H9 (cell line): ENCODE data around the gene VASH1. TPM values are rescaled to one million over a fixed set of nuclear protein-coding genes. Genes with fewer than 3 reads are reported as not detected.
A peak's percentile ranks its signal among the peaks of the same experiment; 100 is the strongest.

ENCODE experiments used
- DNase-seq: peaks from one replicate; pipeline ENCODE4 v3.0.0-alpha.2; 2017
- H2AFZ ChIP-seq: one replicate; pipeline ENCODE4 v1.6.1; 2013; ENCODE audit warnings: mild to moderate bottlenecking, low read length, control low read depth, moderate library complexity
- H2AK5ac ChIP-seq: 2 replicates; pipeline ENCODE4 v1.6.1; 2013; ENCODE audit warnings: low read length, control low read depth, mixed read lengths; ENCODE audit not compliant: insufficient read length
- H2BK120ac ChIP-seq: one replicate; pipeline ENCODE4 v1.6.1; 2013; ENCODE audit warnings: low read depth, mild to moderate bottlenecking, low read length, control low read depth, inconsistent platforms; ENCODE audit not compliant: poor library complexity, severe bottlenecking
- H2BK12ac ChIP-seq: 2 replicates; pipeline ENCODE4 v1.6.1; 2013; ENCODE audit warnings: low read length, control low read depth, mixed read lengths, low read depth; ENCODE audit not compliant: insufficient read length
- H2BK15ac ChIP-seq: 2 replicates; pipeline ENCODE4 v1.6.1; 2013; ENCODE audit warnings: low read depth, low read length, control low read depth
- H2BK20ac ChIP-seq: one replicate; pipeline ENCODE4 v1.6.1; 2013; ENCODE audit warnings: low read depth, mild to moderate bottlenecking, low read length, control low read depth, inconsistent platforms; ENCODE audit not compliant: poor library complexity, severe bottlenecking
- H2BK5ac ChIP-seq: 2 replicates; pipeline ENCODE4 v1.6.1; 2013; ENCODE audit warnings: low read length, control low read depth, mixed read lengths; ENCODE audit not compliant: insufficient read length
- H3K14ac ChIP-seq: 2 replicates; pipeline ENCODE4 v1.6.1; 2013; ENCODE audit warnings: low read length, control low read depth; ENCODE audit not compliant: insufficient read depth
- H3K18ac ChIP-seq: 2 replicates; pipeline ENCODE4 v1.6.1; 2013; ENCODE audit warnings: low read depth, mild to moderate bottlenecking, mixed read lengths, low read length, control low read depth; ENCODE audit not compliant: insufficient read length
- H3K23ac ChIP-seq: 2 replicates; pipeline ENCODE4 v1.6.1; 2013; ENCODE audit warnings: low read length, control low read depth, mixed read lengths, low read depth; ENCODE audit not compliant: insufficient read length
- H3K23me2 ChIP-seq: 2 replicates; pipeline ENCODE4 v1.6.1; 2013; ENCODE audit warnings: low read depth, mild to moderate bottlenecking, mixed read lengths, low read length, control low read depth; ENCODE audit not compliant: insufficient read length, poor library complexity, severe bottlenecking
- H3K27ac ChIP-seq: 2 replicates; pipeline ENCODE4 v1.5.1; 2013; ENCODE audit warnings: low read length, control low read depth, mixed read lengths, low read depth; ENCODE audit not compliant: insufficient read length
- H3K27me3 ChIP-seq: 2 replicates; pipeline ENCODE4 v1.6.1; 2013; ENCODE audit warnings: low read length, control low read depth, inconsistent platforms; ENCODE audit not compliant: insufficient read depth
- H3K4ac ChIP-seq: 2 replicates; pipeline ENCODE4 v1.6.1; 2013; ENCODE audit warnings: low read depth, mild to moderate bottlenecking, control low read depth, inconsistent platforms, low read length, moderate library complexity
- H3K4me1 ChIP-seq: 2 replicates; pipeline ENCODE4 v1.6.1; 2013; ENCODE audit warnings: low read length, control low read depth, inconsistent platforms; ENCODE audit not compliant: insufficient read depth
- H3K4me2 ChIP-seq: 2 replicates; pipeline ENCODE4 v1.6.1; 2013; ENCODE audit warnings: low read length, control low read depth, mixed read lengths; ENCODE audit not compliant: insufficient read length, insufficient read depth
- H3K56ac ChIP-seq: 2 replicates; pipeline ENCODE4 v1.6.1; 2013; ENCODE audit warnings: low read depth, mild to moderate bottlenecking, mixed read lengths, low read length, control low read depth; ENCODE audit not compliant: insufficient read length
- H3K79me1 ChIP-seq: 2 replicates; pipeline ENCODE4 v1.6.1; 2013; ENCODE audit warnings: low read depth, mild to moderate bottlenecking, moderate library complexity, low read length, control low read depth, inconsistent platforms; ENCODE audit not compliant: insufficient read depth, poor library complexity, severe bottlenecking
- H3K79me2 ChIP-seq: 2 replicates; pipeline ENCODE4 v1.6.1; 2013; ENCODE audit warnings: low read length, control low read depth, inconsistent platforms; ENCODE audit not compliant: insufficient read depth
- H3K9ac ChIP-seq: 2 replicates; pipeline ENCODE4 v1.6.1; 2013; ENCODE audit warnings: low read length, control low read depth, mixed read lengths; ENCODE audit not compliant: insufficient read length; ENCODE audit errors: extremely low read depth
- H3K9me3 ChIP-seq: one replicate; pipeline ENCODE4 v1.6.1; 2013; ENCODE audit warnings: low read depth, low read length, inconsistent platforms; ENCODE audit not compliant: control insufficient read depth
- H3T11ph ChIP-seq: one replicate; pipeline ENCODE4 v1.6.1; 2013; ENCODE audit warnings: mild to moderate bottlenecking, low read length, control low read depth, inconsistent platforms
- H4K20me1 ChIP-seq: one replicate; pipeline ENCODE4 v1.6.1; 2013; ENCODE audit not compliant: control insufficient read depth, insufficient read length, insufficient read depth
- H4K5ac ChIP-seq: 2 replicates; pipeline ENCODE4 v1.6.1; 2013; ENCODE audit warnings: low read depth, mild to moderate bottlenecking, mixed read lengths, low read length, control low read depth; ENCODE audit not compliant: insufficient read length
- H4K8ac ChIP-seq: replicated peaks from 2 replicates; pipeline ENCODE4 v1.6.1; 2013; ENCODE audit warnings: low read length, control low read depth, mixed read lengths, low read depth; ENCODE audit not compliant: insufficient read length
- H4K91ac ChIP-seq: 2 replicates; pipeline ENCODE4 v1.6.1; 2013; ENCODE audit warnings: low read depth, mild to moderate bottlenecking, moderate library complexity, mixed read lengths, low read length, control low read depth; ENCODE audit not compliant: insufficient read length
- H3K27ac Mint-ChIP-seq, 3 experiments: 2 replicates in 2 of 3; 3 replicates in 1 of 3; pipeline ENCODE4 v1.8.0; 2020 to 2021; ENCODE audit warnings: mixed read lengths in 3 of 3, mild to moderate bottlenecking in 1 of 3, moderate library complexity in 1 of 3
- H3K27me3 Mint-ChIP-seq: 2 replicates; pipeline ENCODE4 v1.8.0; 2021; ENCODE audit warnings: low read depth, mild to moderate bottlenecking, moderate library complexity, mixed read lengths
- H3K36me3 Mint-ChIP-seq, 3 experiments: 2 replicates in 2 of 3; 3 replicates in 1 of 3; pipeline ENCODE4 v1.8.0; 2020 to 2021; ENCODE audit warnings: low read depth in 3 of 3, mixed read lengths in 3 of 3; ENCODE audit not compliant: insufficient read depth in 1 of 3
- H3K4me1 Mint-ChIP-seq, 2 experiments: 2 replicates each; pipeline ENCODE4 v1.8.0; 2020; ENCODE audit warnings: mixed read lengths in 2 of 2
- H3K4me3 Mint-ChIP-seq, 2 experiments: 2 replicates in 1 of 2; 3 replicates in 1 of 2; pipeline ENCODE4 v1.8.0; 2020 to 2021; ENCODE audit warnings: mild to moderate bottlenecking in 2 of 2, mixed read lengths in 2 of 2, moderate library complexity in 1 of 2
- H3K9me3 Mint-ChIP-seq, 2 experiments: 2 replicates in 1 of 2; 3 replicates in 1 of 2; pipeline ENCODE4 v1.8.0; 2020; ENCODE audit warnings: mild to moderate bottlenecking in 2 of 2, mixed read lengths in 2 of 2, moderate library complexity in 1 of 2
- CTCF ChIP-seq: fragments of 200-600 bp; sonication (generic); conservative IDR thresholded peaks from 3 replicates; pipeline ENCODE4 v1.8.0; 2021; ENCODE audit warnings: antibody characterized with exemption, mild to moderate bottlenecking
- WGBS: extraction: QIAGEN DNeasy Blood & Tissue Kit; methylation state at CpG from one replicate; pipeline ENCODE4 v1.1.7; 2013; ENCODE audit warnings: missing lambda C conversion rate, low lambda C conversion rate, mixed read lengths; ENCODE audit not compliant: insufficient read length; ENCODE audit errors: extremely low coverage; 5-methylcytosine and 5-hydroxymethylcytosine counted together
- total RNA-seq: library from RNA; stranded (reverse); gene quantifications from 2 replicates; pipeline ENCODE4 v1.2.1, GENCODE V29; 2021

The VASH1 gene
- total RNA-seq, 1 experiment from 2014 or later: 5.8 TPM

- Histone ChIP-seq H2BK120ac (no peak overlapping the region), H3K4ac (no peak overlapping the region), H4K8ac (no peak overlapping the region), H4K5ac (no peak overlapping the region), H2BK15ac (no peak overlapping the region), H3K79me2 (no peaks in the 10 kb centered on the region), H3K79me1 (no peaks in the 10 kb centered on the region), H3K27ac (no peak overlapping the region), H2BK5ac (no peak overlapping the region), H3K23me2 (no peaks in the 10 kb centered on the region), H3K27me3 (no peaks in the 10 kb centered on the region), H3K9ac (no peak overlapping the region), H3K9me3 (no peaks in the 10 kb centered on the region), H3K4me2 (no peak overlapping the region), H4K91ac (no peak overlapping the region), H3K14ac (no peak overlapping the region), H2BK12ac (no peak overlapping the region), H2AFZ (no peak overlapping the region), H3T11ph (no peak overlapping the region), H2AK5ac (no peak overlapping the region), H2BK20ac (no peak overlapping the region), H3K23ac (no peak overlapping the region), H3K4me1 (no peaks in the 10 kb centered on the region; the same call in 1 of the 2 replicates), H4K20me1 (no peaks in the 10 kb centered on the region), H3K18ac (no peak overlapping the region), H3K56ac (no peak overlapping the region)
- no peak for DNase-seq
- H3K4me3 Mint-ChIP-seq: no peak overlapping the region
- peaks cover 21 to 27% of the 10 kb centered on the region in 2 experiments for H3K4me1 Mint-ChIP-seq
- H3K27ac Mint-ChIP-seq: peak overlapping the region in 2 of 3 experiments; percentile 30 to 48; a peak in 1 of 7 replicates
- peaks cover 10% of the 10 kb centered on the region for H3K27me3 Mint-ChIP-seq
- 0 out of 7 replicates have a peak, but pooled peaks cover 0 to 2% (median 0%) of the 10 kb centered on the region in 3 experiments for H3K36me3 Mint-ChIP-seq
- H3K9me3 Mint-ChIP-seq: peaks cover 0 to 5% of the 10 kb centered on the region in 2 experiments; a peak in 3 of 5 replicates
- no peak for TF ChIP-seq CTCF
- WGBS: no CpG with 5 or more reads among the region's 9 CpGs
Observed at GRCh38 chr14:76827696-76828296, 66.5 kb downstream of the VASH1 start.
